Hematopoietic multipotent progenitor cell (in vitro differentiated cells): Measurements from ENCODE around the gene MYO3A. TPM values are rescaled to one million over a fixed set of nuclear protein-coding genes. Genes with fewer than 3 reads are reported as not detected.

Experiments used
- DNase-seq, 3 donors: peaks; one replicate each; pipeline ENCODE4 v3.0.0-alpha.2; 2011 to 2015; ENCODE audit warnings: low read depth in 2 of 3, low spot score in 2 of 3
- total RNA-seq: library from RNA; depleted of rRNA; stranded (reverse); fragments of >200 nt; gene quantifications from one replicate; pipeline ENCODE4 v1.2.3, GENCODE V29; 2012

MYO3A gene
- total RNA-seq, 1 donor, result not detected

DNA sequence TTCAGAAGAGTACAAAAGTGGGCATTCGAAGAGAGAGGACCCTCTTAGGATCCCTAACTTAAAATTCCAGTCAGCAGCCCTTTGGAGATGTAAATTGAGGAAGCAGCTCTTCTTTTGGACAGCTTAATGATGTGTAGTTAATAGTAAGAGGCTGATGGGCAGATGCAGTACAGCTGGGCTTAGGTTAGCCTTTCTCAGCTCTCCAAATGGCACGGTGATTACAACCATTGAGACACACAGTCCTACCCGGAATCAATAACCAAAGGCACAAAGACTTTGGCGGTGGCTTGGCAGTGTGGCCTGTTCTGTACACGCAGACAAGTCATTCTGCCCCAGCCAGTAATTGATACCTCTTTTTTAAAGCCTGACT is 309.3 kb downstream of the MYO3A start:
- no peak for DNase-seq

DNA sequence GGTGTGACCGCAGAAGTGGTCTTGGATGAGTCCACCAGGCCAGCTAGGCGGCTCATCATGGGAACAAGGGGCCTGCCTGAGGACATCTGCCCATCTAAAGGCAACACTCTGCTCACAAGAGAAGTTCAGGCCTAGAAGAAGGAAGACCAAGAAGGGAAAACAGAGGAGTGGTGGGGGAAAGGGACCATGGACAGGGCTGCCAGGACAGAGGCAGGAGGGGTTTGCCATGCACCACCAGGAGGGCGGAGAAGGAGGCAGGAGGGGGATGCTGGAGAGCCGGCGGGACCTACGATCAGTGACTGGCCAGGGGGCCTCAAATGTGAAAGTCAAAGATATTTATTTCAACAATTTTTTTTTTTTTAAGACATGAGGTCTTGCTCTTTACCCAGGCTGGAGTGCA is 315.7 kb downstream of the MYO3A start:
- no peak for DNase-seq

DNA sequence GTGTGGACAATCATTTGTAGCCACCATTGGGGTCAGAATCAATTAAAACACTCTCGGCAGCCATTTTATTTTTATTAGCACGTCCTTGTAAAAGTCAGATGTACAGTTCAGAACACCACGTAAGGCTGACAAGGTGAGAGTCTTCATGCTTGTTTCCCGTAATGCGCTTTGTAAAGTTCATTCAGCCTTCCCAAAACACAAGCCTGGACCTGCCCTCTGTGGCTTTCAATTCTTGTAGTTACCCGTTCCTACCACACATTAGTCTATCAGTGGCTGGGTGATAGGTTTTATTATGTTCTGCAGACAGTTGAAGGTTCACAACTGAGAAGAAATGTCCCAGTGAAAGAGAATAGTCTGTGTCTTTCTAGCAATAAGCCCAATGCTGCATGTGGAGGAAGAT is 317.9 kb downstream of the MYO3A start:
- DNase-seq, result no peak

DNA sequence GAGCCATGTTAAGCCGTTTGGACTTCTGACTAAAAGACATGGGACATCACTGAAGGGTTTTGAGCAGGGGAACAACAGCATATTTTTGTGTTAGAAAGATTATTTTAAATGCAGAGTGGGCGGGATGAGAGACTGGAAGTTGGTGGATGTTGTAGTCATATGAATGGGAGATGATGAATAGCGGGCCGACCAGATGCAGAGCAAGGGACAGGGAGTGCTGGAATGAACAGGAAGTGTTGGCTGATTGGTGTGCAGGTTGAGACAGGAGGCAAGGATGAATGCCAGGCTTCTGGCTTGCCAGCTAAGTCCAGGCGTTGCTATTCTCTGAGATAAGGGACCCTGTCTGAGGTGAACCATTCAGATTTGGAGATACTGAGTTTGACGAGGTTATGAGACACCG is 320.6 kb downstream of the MYO3A start:
- DNase-seq, result no peak

DNA sequence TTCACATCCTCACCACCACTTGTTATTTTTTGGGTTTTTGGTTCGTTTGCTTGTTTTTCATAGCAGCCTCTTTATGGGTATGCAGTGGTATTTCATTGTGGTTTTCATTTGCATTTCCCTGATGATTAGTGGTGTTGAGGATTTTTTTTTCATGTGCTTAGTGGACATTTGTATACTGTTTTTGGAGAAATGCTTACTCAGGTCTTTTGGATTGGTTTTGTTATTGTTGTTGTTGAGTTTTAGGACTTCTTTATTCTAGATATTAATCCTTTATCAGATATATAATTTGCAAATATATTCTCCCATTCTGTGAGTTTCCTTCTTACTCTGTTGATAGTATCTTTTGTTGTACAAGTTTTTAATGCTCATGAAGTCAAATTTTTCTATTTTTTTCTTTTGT is 325.3 kb downstream of the MYO3A start:
- no peak for DNase-seq
